Lung (tissue), 12 donors: ENCODE measurements around the gene NREP. TPM values are rescaled to one million over a fixed set of nuclear protein-coding genes. Genes with fewer than 3 reads are reported as not detected.

Experiments used
- ATAC-seq: fragments of 200-7000 bp; cut with Tn5 transposase; one replicate; pipeline ENCODE4 v1.9.1; 2020; ENCODE audit warnings: moderate number of reproducible peaks; ENCODE audit not compliant: insufficient read depth, low FRiP score
- DNase-seq, 3 donors: peaks; one replicate each; pipeline ENCODE4 v3.0.0-alpha.2; 2013 to 2017
- H3K27ac ChIP-seq, 2 donors: one replicate each; pipeline ENCODE4 v1.5.1; 2013; ENCODE audit warnings: mild to moderate bottlenecking in 2 of 2, moderate library complexity in 2 of 2, control low read depth in 1 of 2, inconsistent platforms in 1 of 2, low read depth in 1 of 2, low read length in 1 of 2
- H3K27me3 ChIP-seq, 3 donors: one replicate each; pipeline ENCODE4 v1.5.1; 2013; ENCODE audit warnings: low read length in 2 of 3; ENCODE audit not compliant: control insufficient read depth in 3 of 3, insufficient read depth in 3 of 3
- H3K36me3 ChIP-seq, 4 donors: one replicate each; pipeline ENCODE4 v1.5.1; 2013; ENCODE audit warnings: low read length in 4 of 4, mild to moderate bottlenecking in 1 of 4, moderate library complexity in 1 of 4; ENCODE audit not compliant: control insufficient read depth in 4 of 4, insufficient read depth in 4 of 4
- H3K4me1 ChIP-seq, 5 donors: one replicate each; pipeline ENCODE4 v1.5.1; 2013; ENCODE audit warnings: low read length in 5 of 5, mild to moderate bottlenecking in 2 of 5, moderate library complexity in 1 of 5; ENCODE audit not compliant: control insufficient read depth in 5 of 5, insufficient read depth in 5 of 5
- H3K4me3 ChIP-seq: one replicate; pipeline ENCODE4 v1.5.1; 2013; ENCODE audit warnings: mild to moderate bottlenecking, control low read depth, moderate library complexity
- H3K9ac ChIP-seq, 2 donors: one replicate each; pipeline ENCODE4 v1.5.1; 2013; ENCODE audit warnings: low read length in 2 of 2, control low read depth in 1 of 2; ENCODE audit not compliant: insufficient read depth in 1 of 2
- H3K9me3 ChIP-seq, 4 donors: one replicate each; pipeline ENCODE4 v1.5.1; 2013; ENCODE audit warnings: low read length in 3 of 4, mild to moderate bottlenecking in 1 of 4, moderate library complexity in 1 of 4; ENCODE audit not compliant: control insufficient read depth in 4 of 4, insufficient read depth in 3 of 4
- CTCF ChIP-seq: IDR thresholded peaks from 2 replicates; pipeline ENCODE4 v1.5.1; 2012; ENCODE audit warnings: mild to moderate bottlenecking; ENCODE audit errors: control extremely low read depth, extremely low read depth
- WGBS, 2 donors: extraction: QIAGEN DNeasy Blood & Tissue Kit; methylation state at CpG; one replicate each; pipeline ENCODE4 v1.1.7; 2013; 5-methylcytosine and 5-hydroxymethylcytosine counted together
- polyA plus RNA-seq, 2 donors: library from polyadenylated mRNA; stranded (reverse); fragments of 200-250 nt; gene quantifications; one replicate each; pipeline ENCODE4 v1.2.1, GENCODE V29; 2013
- total RNA-seq, 2 donors: library from RNA; depleted of rRNA in 1 of 2; stranded (reverse); fragments of >200 nt in 1 of 2; gene quantifications; one replicate each; pipeline ENCODE4 v1.2.1, GENCODE V29; 2014 to 2021
- donor health status: control.
- donor health status: control.
- donor health status: Bipolar disorder and iron deficiency.
- donor health status: healthy.
- donor health status: DM: yes; HTN: yes; CAD: no.

NREP gene
- total and polyA plus RNA-seq, 4 donors, result 10.8 to 326 (median 16.8) TPM

GRCh38 chr5:111757355-111758283, 625 bp upstream of the NREP start:
- DNase-seq (peak; percentile 98 to 99 (median 99)), ATAC-seq (peak; percentile 88)
- H3K27ac ChIP-seq, result peak overlapping the region; percentile 95
- H3K36me3 ChIP-seq, result peaks cover 0 to 15% (median 7%) of the 10 kb centered on the region in 4 donors
- H3K9ac ChIP-seq, result peak overlapping the region; percentile 50 to 98
- peak overlapping the region; percentile 52 for H3K4me3 ChIP-seq
- H3K27me3 ChIP-seq, result no peaks in the 10 kb centered on the region
- 0 to 1% methylated on average over 85 to 98 of the region's 98 CpGs for WGBS, 2 donors
- TF ChIP-seq CTCF, result no peak
- H3K9me3 ChIP-seq, result no peaks in the 10 kb centered on the region
- peaks cover 0 to 48% (median 23%) of the 10 kb centered on the region in 5 donors for H3K4me1 ChIP-seq

- peaks cover 0 to 46% (median 20%) of the 10 kb centered on the region in 5 donors for H3K4me1 ChIP-seq
- H3K4me3 ChIP-seq, result no peak overlapping the region
- peak overlapping the region in 1 of 2 donors; percentile 95 for H3K27ac ChIP-seq
- H3K9ac ChIP-seq, result peak overlapping the region; percentile 87 to 98
- H3K9me3 ChIP-seq, result no peaks in the 10 kb centered on the region
- peaks cover 0 to 24% (median 11%) of the 10 kb centered on the region in 4 donors for H3K36me3 ChIP-seq
- no peaks in the 10 kb centered on the region for H3K27me3 ChIP-seq
- DNase-seq (peak; percentile 47 to 92 (median 91)), ATAC-seq (no peak)
- WGBS, 2 donors, result 2 to 4% methylated on average over 5 of the region's 5 CpGs
- TF ChIP-seq CTCF, result no peak
Observed at GRCh38 chr5:111755942-111756381, 1.0 kb downstream of the NREP start.

- Histone ChIP-seq H3K27me3 (no peaks in the 10 kb centered on the region), H3K9ac (peak overlapping the region; percentile 70 to 98), H3K9me3 (no peaks in the 10 kb centered on the region), H3K4me3 (no peak overlapping the region), H3K36me3 (peaks cover 0 to 29% (median 12%) of the 10 kb centered on the region in 4 donors), H3K27ac (peak overlapping the region in 1 of 2 donors; percentile 95), H3K4me1 (peaks cover 0 to 44% (median 19%) of the 10 kb centered on the region in 5 donors)
- no peak for TF ChIP-seq CTCF
- DNase-seq (peak in 2 of 3 donors; percentile 74 to 80), ATAC-seq (no peak)
- WGBS, 2 donors, result 41 to 46% methylated on average over 8 of the region's 8 CpGs
Observed at GRCh38 chr5:111755345-111755941, 1.6 kb downstream of the NREP start.
